HL-60 (cell line): ENCODE data around the gene CFAP97D2.

Source experiments
- DNase-seq, 2 experiments: peaks; one replicate each; pipeline ENCODE4 v3.0.0-alpha.2; 2010 to 2020; ENCODE audit warnings: low read depth in 1 of 2, low spot score in 1 of 2
- H3K27ac ChIP-seq: fragments of 250-450 bp; sonication (Bioruptor Pico); replicated peaks from 2 replicates; pipeline ENCODE4 v1.5.1; 2020; ENCODE audit warnings: mild to moderate bottlenecking, moderate library complexity
- H3K27me3 ChIP-seq: fragments of 250-450 bp; sonication (Bioruptor Pico); 2 replicates; pipeline ENCODE4 v1.5.1; 2021; ENCODE audit warnings: mild to moderate bottlenecking, moderate library complexity; ENCODE audit not compliant: insufficient read depth, poor library complexity, severe bottlenecking
- H3K4me3 ChIP-seq: replicated peaks from 2 replicates; pipeline ENCODE4 v1.5.1; 2011; ENCODE audit warnings: mild to moderate bottlenecking, control low read depth, low read length; ENCODE audit not compliant: insufficient read depth
- CTCF ChIP-seq: IDR thresholded peaks from one replicate; pipeline ENCODE4 v1.5.1; 2011; ENCODE audit warnings: low read length, control low read depth, inconsistent platforms; ENCODE audit not compliant: insufficient read depth
- GABPA ChIP-seq: IDR thresholded peaks from 2 replicates; pipeline ENCODE4 v1.6.1; 2012; ENCODE audit warnings: low read depth
- POLR2AphosphoS5 ChIP-seq: IDR thresholded peaks from 2 replicates; pipeline ENCODE4 v1.6.1; 2012; ENCODE audit warnings: low read depth
- REST ChIP-seq: IDR thresholded peaks from 2 replicates; pipeline ENCODE4 v1.6.1; 2012; ENCODE audit warnings: low read depth; ENCODE audit not compliant: insufficient replicate concordance
- SPI1 ChIP-seq: IDR thresholded peaks from 2 replicates; pipeline ENCODE4 v1.6.1; 2012; ENCODE audit warnings: low read depth, mild to moderate bottlenecking, borderline replicate concordance

The CFAP97D2 gene

GRCh38 chr13:114234266-114234644 is 55.2 kb downstream of the CFAP97D2 start:
- TF ChIP-seq CTCF (no peak), SPI1 (no peak), REST (no peak), POLR2AphosphoS5 (no peak), GABPA (no peak)
- H3K27me3 ChIP-seq, result no peaks in the 10 kb centered on the region
- DNase-seq, result no peak
- peak overlapping the region; percentile 89 for H3K4me3 ChIP-seq
- peak overlapping the region; percentile 85 for H3K27ac ChIP-seq

- H3K27me3 ChIP-seq, result no peaks in the 10 kb centered on the region
- peak within 1 kb of the TSS; percentile 85 for H3K27ac ChIP-seq
- H3K4me3 ChIP-seq, result peak within 1 kb of the TSS; percentile 89
- TF ChIP-seq CTCF (no peak), GABPA (peak; percentile 97), SPI1 (peak; percentile 5; the same call in 1 of the 2 replicates), REST (no peak), POLR2AphosphoS5 (peak; percentile 56)
- peak; percentile 89 to 97 for DNase-seq
Observed at GRCh38 chr13:114234645-114235421, 55.8 kb downstream of the CFAP97D2 start, which contains the start of gene CDC16. CDC16 (plus strand) TSS chr13:114234897; CDS start chr13:114235085, 188 bp downstream.

- H3K4me3 ChIP-seq, result peak overlapping the region; percentile 89
- peak overlapping the region; percentile 85 for H3K27ac ChIP-seq
- no peaks in the 10 kb centered on the region for H3K27me3 ChIP-seq
- TF ChIP-seq REST, result no peak
- no peak for TF ChIP-seq SPI1
- no peak for TF ChIP-seq CTCF
- TF ChIP-seq POLR2AphosphoS5, result no peak
- TF ChIP-seq GABPA, result no peak
- DNase-seq, result peak in 1 of 2 experiments; percentile 16
Observed at GRCh38 chr13:114235697-114236096, 56.6 kb downstream of the CFAP97D2 start.
